Ovary (tissue), 3 donors: ENCODE data around the gene SLAMF9.

ENCODE experiments used
- POLR2A ChIP-seq: fragments of 450-650 bp; IDR thresholded peaks from one replicate; pipeline ENCODE4 v1.6.1; 2017; ENCODE audit warnings: antibody characterized with exemption, mild to moderate bottlenecking, moderate library complexity
- TF ChIP-seq, protein P1 (sequence below), 3 donors: fragments of 450-650 bp in 2 of 3; fragments of 200-600 bp in 1 of 3; IDR thresholded peaks; one replicate each; pipeline versions ENCODE4 v1.5.1 to v1.8.0; 2016 to 2022; ENCODE audit warnings: antibody characterized with exemption in 3 of 3, mild to moderate bottlenecking in 1 of 3
- donor health status: DM: no; HTN: no; CAD: no.

DNA sequence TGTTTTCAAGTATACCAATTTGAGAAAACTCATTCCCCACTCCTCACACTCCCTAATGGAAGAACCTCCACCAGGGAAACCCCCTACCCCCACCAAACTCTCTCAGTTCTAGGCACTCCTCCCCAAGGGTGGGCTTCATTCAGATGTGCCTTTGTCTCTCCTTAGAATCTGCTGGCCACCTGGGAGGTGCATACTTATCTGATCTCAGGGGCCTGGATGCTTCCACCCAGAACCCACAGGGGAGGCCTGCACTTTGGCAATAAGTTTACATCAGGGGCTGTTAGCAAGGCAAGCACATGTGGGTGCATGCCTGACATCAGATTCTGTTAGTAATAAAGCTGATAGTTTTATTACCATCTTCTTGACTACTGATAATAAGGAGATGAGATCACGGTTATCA is 32.5 kb upstream of the SLAMF9 start:
- TF ChIP-seq, protein P1, sequence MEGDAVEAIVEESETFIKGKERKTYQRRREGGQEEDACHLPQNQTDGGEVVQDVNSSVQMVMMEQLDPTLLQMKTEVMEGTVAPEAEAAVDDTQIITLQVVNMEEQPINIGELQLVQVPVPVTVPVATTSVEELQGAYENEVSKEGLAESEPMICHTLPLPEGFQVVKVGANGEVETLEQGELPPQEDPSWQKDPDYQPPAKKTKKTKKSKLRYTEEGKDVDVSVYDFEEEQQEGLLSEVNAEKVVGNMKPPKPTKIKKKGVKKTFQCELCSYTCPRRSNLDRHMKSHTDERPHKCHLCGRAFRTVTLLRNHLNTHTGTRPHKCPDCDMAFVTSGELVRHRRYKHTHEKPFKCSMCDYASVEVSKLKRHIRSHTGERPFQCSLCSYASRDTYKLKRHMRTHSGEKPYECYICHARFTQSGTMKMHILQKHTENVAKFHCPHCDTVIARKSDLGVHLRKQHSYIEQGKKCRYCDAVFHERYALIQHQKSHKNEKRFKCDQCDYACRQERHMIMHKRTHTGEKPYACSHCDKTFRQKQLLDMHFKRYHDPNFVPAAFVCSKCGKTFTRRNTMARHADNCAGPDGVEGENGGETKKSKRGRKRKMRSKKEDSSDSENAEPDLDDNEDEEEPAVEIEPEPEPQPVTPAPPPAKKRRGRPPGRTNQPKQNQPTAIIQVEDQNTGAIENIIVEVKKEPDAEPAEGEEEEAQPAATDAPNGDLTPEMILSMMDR (IDR thresholded peaks at IDR 0.05) = no peak
- no peak for TF ChIP-seq POLR2A
